ENCODE measurements around the gene SP5. TPM values are rescaled to one million over a fixed set of nuclear protein-coding genes. Genes with fewer than 3 reads are reported as not detected.
A peak's percentile ranks its signal among the peaks of the same experiment; 100 is the strongest.

The SP5 gene
- total and polyA plus RNA-seq, 9 of the 15 experiments (the other 6 are each of a cell fraction or from before 2014, with no cell fraction given), result 0.03 to 1.7 (median 0.16) TPM; not detected in 1

DNA sequence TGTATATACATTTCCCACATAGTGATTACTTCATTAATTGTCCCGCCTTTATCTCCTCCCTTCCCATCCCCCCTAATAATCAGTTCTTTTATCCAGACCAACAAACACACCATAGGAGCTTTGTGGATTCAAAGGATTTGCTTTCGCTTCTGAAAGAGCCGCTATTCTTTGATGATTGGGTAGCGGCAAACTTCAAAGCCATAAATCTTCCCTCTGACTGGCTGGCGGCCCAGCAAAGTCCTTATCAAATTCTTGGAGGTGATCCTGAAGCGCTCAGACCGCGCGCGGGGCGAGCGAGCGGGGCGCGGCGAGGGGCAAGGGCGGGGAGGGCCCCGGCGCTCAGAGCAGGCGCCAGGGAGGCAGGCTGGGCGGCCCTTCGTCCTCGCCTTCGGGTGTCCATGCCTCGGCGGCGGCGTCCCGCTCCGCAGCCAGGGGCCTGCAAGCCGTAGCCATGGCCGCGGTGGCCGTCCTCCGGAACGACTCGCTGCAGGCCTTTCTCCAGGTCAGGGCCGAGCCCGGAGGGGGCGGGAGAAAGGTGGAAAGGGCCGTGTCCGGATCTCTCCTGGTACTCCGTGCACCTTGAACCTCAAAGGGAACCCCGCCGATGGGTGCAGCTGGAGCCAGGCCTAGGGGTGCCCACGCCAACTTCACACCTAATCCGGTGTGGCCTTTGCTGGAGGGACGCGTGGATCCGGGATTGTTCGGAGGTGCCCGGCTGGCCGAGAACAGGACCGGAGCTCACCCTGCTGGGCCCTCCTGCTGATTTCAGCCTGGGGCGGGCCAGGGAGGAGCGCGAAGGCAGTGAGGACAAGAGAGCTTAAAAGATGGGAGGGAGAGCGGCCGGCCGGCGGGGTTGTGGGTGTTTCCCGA, at the start of gene SP5 (continued):
- TF ChIP-seq ZNF830 (CRISPR knock-in tag; IDR thresholded peaks at IDR 0.05) (peak; percentile 55; the same call in 1 of the 2 replicates), CBX3 (IDR thresholded peaks at IDR 0.05; ENCODE audit: borderline replicate concordance in 1 of 2, low read length in 2 of 2) (0 out of 3 replicates have a peak, but pooled peaks of 1 of the 2 experiments have one; percentile 20), NBN (IDR thresholded peaks at IDR 0.05; ENCODE audit: low read depth) (0 out of 2 replicates have a peak, but pooled peaks have one; percentile 38), MYC (IDR thresholded peaks at IDR 0.05; ENCODE audit: low read depth, low read length) (peak; percentile 36; the same call in 1 of the 2 replicates), MYC (CRISPR knock-in tag; IDR thresholded peaks at IDR 0.05; ENCODE audit: borderline replicate concordance, low read depth) (peak; percentile 39; the same call in 1 of the 2 replicates), BDP1 (IDR thresholded peaks at IDR 0.05; ENCODE audit: insufficient read depth, insufficient read length) (no peak), NR4A1 (CRISPR knock-in tag; IDR thresholded peaks at IDR 0.05) (0 out of 2 replicates have a peak, but pooled peaks have one; percentile 19), NR4A1 (tag; IDR thresholded peaks at IDR 0.05) (no peak), ZNF274 (IDR thresholded peaks at IDR 0.05; ENCODE audit: borderline replicate concordance, low read depth, low read length) (no peak), SMARCE1 (IDR thresholded peaks at IDR 0.05) (no peak; the same call in 1 of the 2 replicates), SRSF3 (IDR thresholded peaks at IDR 0.05; ENCODE audit: insufficient read depth, low read length) (no peak), ZNF79 (CRISPR knock-in tag; IDR thresholded peaks at IDR 0.05; ENCODE audit: low read depth) (no peak), NFIC (IDR thresholded peaks at IDR 0.05) (peak; percentile 77), ESRRA (IDR thresholded peaks at IDR 0.05; ENCODE audit: borderline replicate concordance, low read depth) (peak; percentile 61; the same call in 1 of the 2 replicates), NR2C1 (IDR thresholded peaks at IDR 0.05) (no peak), NR2C1 (tag; IDR thresholded peaks at IDR 0.05) (peak; percentile 30; the same call in 1 of the 2 replicates), ZZZ3 (IDR thresholded peaks at IDR 0.05) (no peak), RBM34 (IDR thresholded peaks at IDR 0.05; ENCODE audit: borderline replicate concordance, insufficient read depth, low read length) (no peak), ASH1L (IDR thresholded peaks at IDR 0.05; ENCODE audit: borderline replicate concordance, low read depth, partially characterized antibody) (no peak)
- TF ChIP-seq, protein P1, sequence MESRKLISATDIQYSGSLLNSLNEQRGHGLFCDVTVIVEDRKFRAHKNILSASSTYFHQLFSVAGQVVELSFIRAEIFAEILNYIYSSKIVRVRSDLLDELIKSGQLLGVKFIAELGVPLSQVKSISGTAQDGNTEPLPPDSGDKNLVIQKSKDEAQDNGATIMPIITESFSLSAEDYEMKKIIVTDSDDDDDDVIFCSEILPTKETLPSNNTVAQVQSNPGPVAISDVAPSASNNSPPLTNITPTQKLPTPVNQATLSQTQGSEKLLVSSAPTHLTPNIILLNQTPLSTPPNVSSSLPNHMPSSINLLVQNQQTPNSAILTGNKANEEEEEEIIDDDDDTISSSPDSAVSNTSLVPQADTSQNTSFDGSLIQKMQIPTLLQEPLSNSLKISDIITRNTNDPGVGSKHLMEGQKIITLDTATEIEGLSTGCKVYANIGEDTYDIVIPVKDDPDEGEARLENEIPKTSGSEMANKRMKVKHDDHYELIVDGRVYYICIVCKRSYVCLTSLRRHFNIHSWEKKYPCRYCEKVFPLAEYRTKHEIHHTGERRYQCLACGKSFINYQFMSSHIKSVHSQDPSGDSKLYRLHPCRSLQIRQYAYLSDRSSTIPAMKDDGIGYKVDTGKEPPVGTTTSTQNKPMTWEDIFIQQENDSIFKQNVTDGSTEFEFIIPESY (CRISPR knock-in tag; IDR thresholded peaks at IDR 0.05), result peak; percentile 86
- TF ChIP-seq, protein P2, sequence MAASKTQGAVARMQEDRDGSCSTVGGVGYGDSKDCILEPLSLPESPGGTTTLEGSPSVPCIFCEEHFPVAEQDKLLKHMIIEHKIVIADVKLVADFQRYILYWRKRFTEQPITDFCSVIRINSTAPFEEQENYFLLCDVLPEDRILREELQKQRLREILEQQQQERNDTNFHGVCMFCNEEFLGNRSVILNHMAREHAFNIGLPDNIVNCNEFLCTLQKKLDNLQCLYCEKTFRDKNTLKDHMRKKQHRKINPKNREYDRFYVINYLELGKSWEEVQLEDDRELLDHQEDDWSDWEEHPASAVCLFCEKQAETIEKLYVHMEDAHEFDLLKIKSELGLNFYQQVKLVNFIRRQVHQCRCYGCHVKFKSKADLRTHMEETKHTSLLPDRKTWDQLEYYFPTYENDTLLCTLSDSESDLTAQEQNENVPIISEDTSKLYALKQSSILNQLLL (CRISPR knock-in tag; IDR thresholded peaks at IDR 0.05; ENCODE audit: borderline replicate concordance), result no peak
- TF ChIP-seq, protein P3, sequence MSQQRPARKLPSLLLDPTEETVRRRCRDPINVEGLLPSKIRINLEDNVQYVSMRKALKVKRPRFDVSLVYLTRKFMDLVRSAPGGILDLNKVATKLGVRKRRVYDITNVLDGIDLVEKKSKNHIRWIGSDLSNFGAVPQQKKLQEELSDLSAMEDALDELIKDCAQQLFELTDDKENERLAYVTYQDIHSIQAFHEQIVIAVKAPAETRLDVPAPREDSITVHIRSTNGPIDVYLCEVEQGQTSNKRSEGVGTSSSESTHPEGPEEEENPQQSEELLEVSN (IDR thresholded peaks at IDR 0.05; ENCODE audit: borderline replicate concordance in 1 of 2, extremely low read depth in 1 of 2, insufficient read depth in 1 of 2, insufficient read length in 1 of 2, low read depth in 1 of 2, low read length in 1 of 2, poor library complexity in 1 of 2, severe bottlenecking in 1 of 2), result peak; percentile 71 to 91
- TF ChIP-seq, protein P4, sequence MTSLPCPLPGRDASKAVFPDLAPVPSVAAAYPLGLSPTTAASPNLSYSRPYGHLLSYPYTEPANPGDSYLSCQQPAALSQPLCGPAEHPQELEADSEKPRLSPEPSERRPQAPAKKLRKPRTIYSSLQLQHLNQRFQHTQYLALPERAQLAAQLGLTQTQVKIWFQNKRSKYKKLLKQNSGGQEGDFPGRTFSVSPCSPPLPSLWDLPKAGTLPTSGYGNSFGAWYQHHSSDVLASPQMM (CRISPR knock-in tag; IDR thresholded peaks at IDR 0.05), result no peak
